GM19438 (cell line): ENCODE results near the gene GNA12.

Experiments used
- ATAC-seq: cut with Tn5 transposase; IDR thresholded peaks from one replicate; pipeline ENCODE4 v1.9.1; 2021; ENCODE audit warnings: low read depth; ENCODE audit not compliant: unreplicated experiment

The GNA12 gene

DNA sequence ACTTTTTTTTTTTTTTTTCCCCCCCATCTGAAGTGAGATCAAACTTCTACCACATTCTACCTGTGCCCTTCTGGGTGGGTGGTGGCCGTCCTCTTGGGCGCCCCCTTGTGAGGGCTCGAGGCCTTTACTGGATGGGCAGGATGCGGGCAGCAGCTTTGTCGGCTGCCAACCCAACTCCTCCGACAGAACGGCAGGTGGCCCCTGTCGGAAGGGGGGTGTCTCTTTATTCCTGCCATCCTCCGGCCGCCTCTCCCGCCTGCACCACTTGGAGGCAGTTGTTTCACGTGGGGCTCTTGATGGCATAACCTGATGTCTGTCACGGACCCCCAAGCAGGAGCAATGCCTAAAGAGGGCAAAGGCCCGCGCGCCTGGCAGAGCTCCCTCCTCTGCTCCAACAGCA lies 125.1 kb downstream of the GNA12 start:
- ATAC-seq: no peak

DNA sequence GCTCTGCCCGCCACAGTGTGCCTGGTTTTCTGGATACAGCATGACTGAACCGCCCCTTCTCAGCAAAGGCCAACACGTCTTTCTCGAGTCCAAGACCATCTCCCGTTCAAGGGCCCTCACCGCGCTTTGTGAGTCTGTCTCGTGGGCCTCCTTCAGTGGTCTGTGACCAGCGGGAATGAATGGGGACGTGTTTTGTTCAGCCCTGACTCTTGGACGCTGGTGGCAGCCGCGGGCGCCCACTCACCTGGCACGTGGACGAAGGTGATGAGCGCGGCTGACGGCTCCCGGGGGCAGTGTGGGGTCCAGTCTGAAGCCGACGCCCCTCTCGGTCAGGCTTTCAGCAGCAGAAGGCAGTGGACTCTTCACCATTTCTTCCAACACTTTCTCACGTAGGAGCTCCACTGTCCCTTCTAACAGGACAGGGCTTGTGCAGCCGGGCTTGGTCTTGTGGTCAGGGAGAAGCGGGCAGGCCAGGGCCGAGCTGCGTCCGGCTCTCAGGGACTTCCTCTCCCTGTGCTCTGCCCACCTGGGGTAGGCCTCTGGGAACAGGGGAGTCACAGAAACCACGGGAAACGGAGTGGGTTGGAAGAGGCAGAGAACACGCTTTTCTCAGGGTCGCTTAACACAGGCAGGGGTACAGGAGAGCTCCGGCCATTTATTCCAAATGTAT lies 125.7 kb downstream of the GNA12 start:
- ATAC-seq: no peak

DNA sequence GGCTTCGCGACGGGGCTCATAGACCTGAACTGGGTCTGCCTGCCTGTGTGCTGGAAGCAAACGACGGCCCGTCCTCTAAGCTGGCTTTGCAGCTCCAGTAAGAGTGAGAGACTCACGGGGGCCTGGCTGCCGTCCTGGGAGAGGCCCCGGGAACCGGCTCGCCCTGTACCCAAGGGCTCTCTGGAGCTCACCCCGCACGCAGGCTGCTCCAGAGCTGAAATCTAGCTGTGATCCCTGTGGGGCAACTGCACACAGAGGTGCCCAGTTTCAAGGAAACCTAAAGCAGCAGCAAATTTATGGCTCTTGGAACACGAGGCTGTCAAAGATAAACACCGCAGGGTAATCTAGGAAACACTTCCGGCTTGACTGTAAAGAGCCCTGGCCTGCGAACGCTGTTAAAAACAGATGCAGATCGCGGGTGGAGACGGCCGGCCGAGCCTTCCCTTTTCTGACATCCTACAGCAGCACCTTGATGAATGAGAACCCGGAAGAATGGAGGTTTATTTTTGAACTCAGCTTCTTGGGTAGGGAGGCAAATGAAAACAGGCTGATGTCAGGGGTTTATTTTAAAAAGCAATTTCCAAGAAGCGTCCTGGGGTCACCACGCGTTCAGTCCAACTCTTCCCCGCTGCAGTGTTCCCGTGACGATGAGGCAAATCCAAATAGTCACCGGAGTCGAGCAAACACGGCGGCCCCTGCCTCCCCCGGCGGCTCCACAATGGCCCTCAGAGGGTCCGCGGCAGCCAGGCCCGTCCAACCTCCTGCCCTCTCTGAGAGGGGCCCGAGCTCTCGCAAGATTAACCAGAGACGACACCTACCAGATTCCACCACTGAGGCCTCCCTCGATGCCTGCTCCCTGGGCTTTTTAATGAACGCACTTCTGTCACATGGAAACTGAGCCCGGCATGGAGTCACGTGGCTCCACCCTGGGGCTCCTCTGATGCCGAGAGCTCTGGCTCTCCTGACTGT lies 126.5 kb downstream of the GNA12 start:
- no peak for ATAC-seq

DNA sequence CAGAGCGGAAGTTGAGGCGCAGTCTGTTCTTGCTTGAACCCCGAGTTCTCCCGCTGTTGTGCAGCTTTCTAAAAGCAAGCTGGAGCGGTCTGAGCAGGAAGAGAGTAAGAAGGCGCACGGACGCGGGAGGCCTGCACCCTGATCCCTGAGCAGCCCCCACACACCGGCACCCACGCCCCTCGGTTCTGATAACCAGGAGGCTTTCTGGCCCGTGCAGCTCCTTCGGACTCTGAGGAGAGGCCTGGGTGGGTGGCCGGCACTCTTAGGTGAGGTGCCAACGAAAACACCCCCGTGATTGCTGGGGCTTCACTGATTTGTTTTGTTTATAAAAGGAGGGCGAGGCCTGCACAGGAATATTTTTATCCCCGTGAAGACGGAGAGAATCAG lies 127.2 kb downstream of the GNA12 start:
- ATAC-seq: no peak

DNA sequence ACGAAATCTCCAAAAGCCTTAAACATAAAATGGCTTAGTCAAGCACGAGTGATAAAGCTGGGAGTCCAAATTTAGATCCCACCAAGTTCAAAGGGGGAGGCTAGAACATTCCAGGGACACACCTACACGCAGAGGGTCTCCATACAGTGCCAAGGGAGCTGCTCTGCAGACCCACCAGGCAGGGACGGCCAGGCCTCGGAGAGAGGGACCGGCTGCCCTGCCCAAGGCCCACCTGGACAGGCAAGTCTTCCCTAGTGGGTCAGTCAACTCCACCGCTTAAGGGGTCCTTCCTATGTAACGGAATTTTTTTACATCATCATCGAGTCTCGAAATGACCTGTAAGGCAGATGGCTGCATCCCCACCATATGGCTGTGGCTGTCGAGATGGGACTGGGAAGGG lies 127.6 kb downstream of the GNA12 start:
- no peak for ATAC-seq

DNA sequence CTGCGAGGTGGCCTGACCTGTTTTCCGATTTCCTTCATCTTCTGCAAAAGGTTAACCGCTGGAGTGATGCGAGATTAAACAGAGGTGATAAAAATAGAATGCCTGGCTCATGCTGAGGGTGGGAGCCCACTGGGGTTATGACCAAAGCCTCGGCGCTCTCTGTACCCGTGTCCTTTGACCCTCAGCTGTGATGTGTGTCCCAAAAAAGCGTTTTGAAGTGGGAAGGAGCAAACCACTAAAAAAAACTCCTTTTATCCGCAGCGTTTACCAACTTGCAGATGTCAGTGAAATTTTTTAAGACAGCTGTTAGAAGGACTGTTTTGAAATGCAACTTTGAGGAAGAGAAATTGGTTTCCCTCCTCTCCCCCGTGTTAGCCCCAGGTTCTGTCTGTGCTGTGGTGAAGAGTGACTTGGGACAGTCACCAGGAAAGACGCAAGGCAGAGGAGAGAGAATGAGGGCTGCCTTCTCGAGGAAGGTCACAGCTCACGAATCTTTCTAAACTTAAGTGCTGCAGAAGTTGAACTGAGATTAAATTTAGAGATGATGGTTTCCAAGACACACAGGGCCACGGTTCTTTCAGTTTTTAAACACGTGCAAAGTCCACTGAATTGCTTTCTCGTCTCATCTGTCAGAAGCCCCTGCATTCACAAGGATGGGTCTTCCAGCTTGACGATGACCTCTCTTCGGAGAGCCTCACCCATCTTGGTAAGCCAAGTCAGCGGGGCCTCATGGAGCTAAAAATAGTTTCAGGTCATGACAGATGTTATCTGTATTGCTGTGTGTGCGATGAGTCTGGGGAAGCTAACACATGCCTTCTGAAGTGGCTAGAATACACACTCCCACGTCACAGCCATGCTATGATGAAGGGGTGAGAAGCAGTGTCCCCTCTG lies 128.5 kb downstream of the GNA12 start:
- no peak for ATAC-seq

DNA sequence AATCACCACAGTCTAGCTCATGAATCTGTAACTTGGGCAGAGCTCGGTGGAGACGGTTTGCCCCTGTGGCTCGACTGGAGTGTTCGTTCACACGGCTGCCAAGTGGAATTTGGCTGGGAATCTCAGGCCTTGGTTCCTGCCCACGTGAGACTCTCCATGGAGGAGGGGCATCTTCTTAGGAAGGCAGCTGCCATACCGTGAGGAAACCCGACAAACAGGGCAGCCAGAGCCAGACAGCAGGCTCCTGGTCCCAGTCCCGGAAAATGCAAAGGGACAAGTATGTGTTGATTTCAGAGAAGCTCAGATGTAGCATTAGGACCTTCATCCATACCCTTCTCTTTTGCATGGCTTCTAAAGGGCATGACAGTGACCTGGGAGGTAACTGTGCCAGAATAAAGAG lies 129.5 kb downstream of the GNA12 start:
- ATAC-seq: no peak

DNA sequence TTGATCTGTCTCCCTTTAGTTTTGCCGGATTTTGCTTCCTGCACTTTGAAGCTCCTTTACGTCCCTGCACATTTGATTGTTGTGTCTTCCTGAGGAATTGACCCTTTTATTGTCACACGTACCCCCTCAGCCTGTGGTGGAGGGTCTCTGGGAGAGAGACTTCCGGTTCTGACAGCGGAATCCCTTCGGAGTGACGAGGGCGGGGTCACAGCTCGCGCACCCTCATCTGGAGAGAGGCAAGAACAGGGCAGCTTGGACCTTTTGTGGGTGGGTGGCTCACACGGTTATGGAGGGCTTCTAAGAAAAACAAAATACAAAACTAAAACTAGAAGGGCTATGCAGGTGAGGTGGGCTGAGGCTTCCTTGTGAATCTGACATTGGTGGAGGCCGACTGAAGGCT lies 130.1 kb downstream of the GNA12 start:
- ATAC-seq: no peak

DNA sequence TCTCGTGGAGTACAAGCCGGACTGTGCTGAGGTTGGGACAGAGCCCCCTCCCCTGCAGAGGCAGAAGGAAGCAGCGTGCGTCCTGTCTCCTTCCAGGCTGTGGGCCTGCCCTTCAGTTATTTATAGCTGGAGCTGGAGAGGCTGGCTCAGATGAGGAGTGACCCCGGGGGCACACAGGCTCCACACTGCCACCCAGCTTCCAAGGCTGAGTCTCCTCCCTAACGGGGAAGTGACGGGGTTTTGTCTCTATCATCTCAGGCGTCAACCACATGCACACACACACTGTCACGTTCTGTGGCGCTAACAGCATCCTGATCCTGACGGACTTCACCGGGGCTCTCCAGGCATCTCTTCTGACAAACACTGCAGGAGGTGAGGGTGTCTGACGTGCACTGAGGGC lies 130.7 kb downstream of the GNA12 start:
- no peak for ATAC-seq

DNA sequence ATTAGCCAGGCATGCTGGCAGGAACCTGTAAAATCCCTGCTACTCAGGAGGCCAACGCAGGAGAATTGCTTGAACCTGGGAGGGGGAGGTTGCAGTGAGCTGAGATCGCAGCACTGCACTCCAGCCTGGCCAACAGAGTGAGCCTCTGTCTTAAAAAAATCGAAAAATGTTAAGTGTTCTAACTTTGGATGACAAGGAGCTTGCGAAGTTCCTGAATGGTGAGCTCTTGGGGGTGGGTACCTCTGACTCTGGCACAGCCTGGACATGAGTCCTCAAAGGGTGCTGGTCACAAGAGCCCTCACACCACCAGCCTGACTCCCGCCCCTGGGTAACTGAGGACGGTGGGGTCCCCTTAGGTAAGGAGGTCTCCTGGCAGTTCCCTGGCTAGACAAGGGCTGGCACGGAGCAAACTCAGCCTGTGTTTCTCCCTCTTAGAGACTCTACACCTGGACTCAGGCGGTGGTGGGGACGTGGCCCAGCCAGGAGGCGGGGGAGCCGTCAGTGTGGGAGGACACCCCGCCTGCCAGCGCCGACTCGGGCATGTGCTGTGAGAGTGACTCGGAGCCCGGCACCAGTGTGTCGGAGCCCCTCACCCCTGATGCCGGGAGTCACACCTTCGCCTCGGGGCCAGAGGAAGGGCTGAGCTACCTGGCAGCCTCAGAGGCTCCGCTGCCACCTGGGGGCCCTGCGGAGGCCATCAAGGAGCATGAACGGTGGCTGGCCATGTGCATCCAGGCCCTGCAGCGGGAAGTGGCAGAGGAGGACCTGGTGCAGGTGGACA lies 132.0 kb downstream of the GNA12 start:
- no peak for ATAC-seq

DNA sequence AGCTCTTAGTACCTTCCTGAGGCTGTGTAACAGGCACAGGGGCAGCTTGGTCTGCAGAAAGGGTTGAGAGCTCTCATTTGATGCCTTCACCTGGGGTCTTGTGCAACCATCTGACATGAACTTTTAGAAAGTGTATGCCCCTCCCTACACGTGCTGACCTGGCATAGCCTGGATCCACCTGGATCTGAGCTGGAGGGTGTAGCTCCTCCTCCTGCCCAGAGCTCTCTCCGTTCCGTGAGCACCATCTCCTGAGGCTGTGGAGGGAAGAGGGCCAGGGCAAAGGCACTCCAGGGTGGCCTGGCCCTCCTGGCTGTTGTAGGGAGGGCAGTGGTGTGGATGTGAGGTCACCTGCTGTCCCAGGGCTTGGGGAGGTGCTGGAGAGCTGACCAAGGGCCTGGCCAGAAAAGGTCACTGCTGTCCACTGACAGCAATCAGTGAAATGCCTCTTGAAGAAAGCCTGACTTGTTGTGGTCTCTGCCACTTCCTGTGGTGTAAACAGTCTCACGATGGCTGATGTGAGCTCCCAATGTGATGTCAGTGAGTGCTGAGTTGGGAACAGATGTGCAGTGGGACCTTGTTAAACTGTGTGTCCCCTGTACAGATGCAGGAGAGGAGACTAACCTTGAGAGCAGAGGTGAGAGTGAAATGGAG lies 133.1 kb downstream of the GNA12 start:
- no peak for ATAC-seq

DNA sequence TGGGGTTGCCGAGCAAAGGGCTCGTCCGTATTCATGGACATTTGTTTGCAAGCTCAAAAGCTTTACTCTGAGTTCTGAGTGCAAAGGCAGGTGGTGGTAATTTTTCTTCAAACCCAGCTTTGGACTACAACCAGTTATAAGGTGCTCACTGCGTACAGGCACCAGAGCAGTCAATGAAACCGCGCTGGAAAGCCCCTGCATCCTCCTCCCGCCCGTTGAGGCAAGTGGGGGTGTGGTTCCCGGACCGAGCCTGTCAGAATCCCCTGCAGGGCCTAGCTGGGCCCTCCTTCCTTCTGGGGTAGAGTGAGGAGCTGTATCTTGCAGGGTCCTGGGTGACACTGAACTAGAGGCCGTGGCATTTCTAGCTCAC lies 133.8 kb downstream of the GNA12 start:
- ATAC-seq: peak; percentile 55

DNA sequence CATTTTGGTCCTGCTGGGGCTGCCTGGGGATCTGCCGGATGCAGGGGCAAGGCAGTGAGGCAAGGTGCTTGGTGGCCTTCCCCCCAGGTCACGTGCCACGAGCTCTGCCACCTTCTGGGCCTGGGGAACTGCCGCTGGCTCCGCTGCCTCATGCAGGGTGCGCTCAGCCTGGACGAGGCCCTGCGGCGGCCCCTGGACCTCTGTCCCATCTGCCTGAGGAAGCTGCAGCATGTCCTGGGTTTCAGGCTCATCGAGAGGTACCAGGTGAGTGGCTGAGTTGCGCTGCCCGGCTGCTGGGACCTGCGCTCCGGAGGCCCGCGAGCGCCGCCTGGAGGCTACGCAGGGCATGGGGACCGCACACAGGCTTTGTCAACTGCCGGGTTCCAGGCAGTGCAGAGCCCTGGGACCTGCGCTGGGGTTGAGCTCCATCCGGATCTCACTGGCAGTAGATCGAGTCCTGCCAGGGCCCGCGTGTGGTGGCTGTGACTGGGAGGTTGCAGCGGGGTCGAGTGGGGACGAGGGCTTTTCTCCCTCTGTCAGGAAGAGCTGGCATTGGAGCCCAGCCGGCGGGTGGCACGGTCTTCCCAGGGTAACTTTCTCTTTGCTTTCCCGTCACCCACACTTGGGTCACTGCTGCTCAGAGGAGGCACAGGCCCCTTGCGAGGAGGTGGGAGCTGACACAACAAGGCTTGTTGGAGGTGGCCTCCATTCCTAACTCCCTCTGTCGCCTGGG lies 134.4 kb downstream of the GNA12 start:
- ATAC-seq: peak; percentile 67

DNA sequence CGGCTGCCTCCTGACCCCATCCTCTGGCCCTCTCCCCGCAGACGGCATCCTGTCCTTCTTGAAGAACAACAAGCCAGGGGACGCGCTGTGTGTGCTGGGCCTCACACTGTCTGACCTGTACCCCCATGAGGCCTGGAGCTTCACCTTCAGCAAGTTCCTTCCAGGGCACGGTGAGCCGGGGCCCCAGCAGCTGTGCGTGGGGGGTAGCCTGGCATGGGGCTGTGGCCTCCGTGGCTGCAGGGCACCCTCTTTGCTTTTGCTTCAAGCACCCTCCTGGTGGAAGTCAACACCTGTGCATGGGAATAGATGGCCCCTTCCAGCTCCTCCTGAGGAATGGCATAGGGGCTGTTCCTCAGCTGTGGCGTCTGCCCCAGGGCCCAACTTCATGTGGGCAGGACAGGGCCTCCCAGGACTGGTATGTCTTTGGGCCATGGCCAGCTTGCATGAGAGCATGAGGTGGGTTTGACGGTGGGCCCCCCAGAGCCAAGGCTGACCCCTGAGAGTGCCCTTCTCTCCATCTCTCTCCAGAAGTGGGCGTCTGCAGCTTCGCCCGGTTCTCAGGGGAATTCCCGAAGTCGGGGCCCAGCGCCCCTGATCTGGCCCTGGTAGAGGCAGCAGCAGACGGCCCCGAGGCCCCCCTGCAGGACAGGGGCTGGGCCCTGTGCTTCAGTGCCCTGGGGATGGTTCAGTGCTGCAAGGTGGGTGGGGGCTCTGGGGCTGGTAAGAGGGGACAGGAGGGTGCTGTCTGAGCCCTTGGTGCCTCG lies 135.4 kb downstream of the GNA12 start:
- ATAC-seq: no peak

DNA sequence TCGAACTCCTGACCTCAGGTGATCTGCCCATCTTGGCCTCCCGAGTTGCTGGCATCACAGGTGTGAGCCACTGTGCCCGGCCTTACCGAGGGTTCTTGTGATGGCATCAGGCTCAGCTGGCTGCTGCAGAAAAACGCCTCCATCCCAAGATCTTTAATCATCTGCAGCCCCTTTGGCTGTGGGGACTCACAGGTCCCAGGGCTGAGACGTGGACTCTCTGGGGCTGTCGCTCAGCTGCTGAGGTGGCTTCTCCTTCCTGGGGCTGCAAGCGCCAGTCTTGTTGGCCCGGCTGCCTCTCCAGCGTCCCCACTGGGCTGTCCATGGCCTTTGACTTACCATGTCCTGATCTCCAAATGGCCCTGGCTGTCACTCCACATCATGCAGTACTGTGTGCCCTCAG lies 136.1 kb downstream of the GNA12 start:
- ATAC-seq: no peak

DNA sequence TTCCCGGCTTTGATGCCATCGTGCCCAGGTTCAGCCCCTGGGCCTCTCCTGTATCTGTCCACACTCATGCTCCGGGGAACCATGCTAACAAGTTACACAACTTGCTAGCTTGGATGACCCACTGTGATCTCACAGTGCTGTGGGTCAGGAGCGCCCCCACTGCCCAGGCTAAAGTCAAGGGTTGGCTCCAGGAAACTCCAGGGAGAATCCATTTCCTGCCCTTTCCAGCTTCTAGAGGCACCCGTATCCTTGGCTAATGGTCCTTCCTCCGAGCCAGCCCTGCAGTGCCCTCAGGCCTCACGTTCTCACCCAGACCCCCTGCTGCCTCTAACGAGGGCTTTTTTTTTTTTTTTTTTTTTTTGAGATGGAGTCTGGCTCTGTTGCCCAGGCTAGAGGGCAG lies 136.6 kb downstream of the GNA12 start:
- no peak for ATAC-seq

DNA sequence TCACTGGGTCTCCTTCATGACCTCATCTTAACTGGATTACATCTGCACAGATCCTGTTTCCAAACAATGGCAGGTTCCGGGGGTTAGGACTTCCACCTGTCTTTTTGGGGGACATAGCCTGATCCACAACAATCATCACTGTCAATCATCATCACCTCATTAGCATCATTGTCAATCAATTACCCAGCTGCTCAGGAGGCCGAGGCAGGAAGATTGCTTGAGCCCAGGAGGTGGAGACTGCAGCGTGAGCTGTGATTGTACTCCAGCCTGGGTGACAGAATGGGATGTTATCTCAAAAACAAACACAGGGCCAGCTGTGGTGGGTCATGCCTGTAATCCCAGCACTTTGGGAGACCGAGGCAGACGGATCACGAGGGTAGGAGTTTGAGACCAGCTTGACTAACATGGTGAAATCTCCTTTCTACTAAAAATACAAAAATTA lies 137.4 kb downstream of the GNA12 start:
- no peak for ATAC-seq

DNA sequence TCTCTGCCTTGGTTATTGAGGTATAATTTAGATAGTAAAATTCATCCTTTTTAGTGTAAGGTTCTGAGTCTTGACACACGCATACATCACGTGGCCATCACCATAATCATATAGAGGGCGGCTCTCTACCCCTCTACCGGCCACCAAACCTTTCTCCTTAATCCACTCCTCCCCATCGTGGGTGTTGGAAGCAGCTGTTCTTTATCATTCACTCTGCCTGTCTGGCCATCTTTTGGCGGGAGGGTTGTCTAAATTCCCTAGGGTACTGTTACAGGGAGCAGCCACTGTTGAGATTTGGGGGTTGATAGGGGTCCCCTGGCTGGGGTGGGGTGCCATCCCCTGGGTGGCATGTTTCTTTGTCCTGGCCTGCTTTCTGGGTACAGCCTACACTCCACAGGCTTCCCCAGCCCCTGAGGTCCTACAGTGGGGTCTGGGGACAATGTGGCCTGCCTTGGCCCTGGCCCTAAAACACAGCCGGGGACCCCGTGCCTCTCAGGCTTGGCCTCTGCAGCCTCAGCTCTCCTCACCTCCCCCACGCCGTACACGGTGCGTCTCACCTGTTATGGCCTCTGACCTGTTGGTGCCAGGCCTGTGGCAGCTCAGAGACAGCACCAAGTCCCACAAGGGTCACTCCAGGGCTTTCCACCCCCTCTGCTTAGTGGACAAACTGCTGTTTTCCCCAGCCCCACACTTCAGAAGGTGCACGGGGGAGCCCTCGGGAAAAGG lies 138.6 kb downstream of the GNA12 start:
- ATAC-seq: no peak
